HG03342 (cell line): Measurements from ENCODE around the gene FSTL5.
"Not testable (repeated sequence)": the region's sequence is repeated elsewhere in the genome, so short reads cannot be mapped to it uniquely, and the experiment has no call there.

Experiments
- ATAC-seq: cut with Tn5 transposase; IDR thresholded peaks from one replicate; pipeline ENCODE4 v1.9.1; 2021; ENCODE audit warnings: mild to moderate bottlenecking, moderate library complexity; ENCODE audit not compliant: unreplicated experiment

Gene FSTL5

DNA sequence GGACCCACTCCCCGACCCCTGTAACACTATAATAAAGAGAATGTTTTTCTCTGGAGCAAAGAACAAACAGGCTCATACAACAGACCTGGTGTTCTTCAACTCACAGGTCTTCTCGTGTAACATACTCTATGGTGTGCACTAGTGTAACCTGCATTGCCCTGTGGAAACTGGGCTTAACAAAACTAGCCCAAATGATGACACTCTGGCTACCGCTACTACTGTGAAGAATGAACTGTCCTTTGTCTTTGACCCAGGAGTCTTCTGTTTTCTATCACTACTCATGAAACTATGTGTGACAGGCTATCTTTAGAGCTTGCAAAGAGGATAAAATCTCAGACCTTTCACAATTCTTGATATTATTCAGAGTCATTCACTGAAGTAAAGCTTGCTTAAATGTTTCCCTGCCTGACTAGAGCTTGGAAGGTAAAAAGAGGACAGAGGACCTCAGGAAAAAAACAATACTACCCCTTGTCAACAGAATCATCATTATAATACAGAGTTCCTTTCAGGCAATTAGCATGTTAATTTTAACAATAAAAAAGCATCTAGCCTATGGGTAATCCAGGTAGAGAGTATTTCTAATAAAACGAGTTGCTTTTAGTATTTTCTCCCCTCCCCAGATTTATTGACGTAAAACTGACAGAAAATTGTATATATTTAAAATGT is 59.2 kb downstream of the FSTL5 start:
- ATAC-seq = no peak

DNA sequence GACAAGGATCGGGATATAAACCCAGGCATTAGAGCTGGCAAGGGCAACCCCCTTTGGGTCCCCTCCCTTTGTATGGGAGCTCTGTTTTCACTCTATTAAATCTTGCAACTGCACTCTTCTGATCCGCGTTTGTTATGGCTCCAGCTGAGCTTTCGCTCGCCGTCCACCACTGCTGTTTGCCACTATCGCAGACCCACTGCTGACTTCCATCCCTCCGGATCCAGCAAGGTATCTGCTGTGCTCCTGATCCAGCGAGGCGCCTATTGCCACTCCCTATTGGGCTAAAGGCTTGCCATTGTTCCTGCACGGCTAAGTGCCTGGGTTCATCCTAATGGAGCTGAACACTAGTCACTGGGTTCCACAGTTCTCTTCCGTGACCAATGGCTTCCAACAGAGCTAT is 59.9 kb downstream of the FSTL5 start:
- not testable (repeated sequence) for ATAC-seq

DNA sequence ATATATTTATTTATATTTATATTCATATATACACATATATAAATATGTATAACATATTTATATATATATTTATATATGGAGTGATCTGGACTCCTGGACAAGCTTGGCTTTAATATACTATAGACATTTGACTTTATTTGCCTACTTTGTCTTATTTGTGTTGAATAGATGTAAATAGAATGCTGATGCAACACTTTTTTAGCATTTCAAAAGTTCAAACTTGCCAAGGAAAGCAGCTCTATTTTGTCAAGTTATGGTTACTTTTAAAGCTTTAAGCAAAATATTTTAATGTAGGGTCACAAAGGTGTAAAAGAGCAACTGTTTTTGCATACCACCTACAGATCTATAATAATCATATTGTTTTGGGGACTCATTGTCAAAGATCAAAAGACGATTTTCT is 61.1 kb downstream of the FSTL5 start:
- no peak for ATAC-seq

DNA sequence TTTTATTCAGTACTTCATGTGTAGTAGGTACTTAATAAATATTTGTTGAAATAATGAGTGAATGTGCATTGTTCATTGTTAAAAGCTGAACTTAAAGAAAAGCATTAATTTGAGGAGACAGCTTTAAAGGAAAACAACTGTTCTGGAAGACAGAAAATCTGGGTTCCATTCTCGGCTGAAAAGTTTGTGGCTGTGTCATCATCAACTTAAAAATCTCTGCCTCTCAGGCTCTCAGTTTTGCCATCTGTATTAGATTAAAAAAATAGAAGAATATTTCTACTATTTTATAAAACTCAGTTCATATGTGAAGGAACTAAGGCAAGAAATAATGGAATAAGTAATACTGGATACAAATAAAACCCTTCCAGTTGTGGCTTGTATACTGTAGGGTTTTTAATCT is 62.5 kb downstream of the FSTL5 start:
- ATAC-seq = no peak

DNA sequence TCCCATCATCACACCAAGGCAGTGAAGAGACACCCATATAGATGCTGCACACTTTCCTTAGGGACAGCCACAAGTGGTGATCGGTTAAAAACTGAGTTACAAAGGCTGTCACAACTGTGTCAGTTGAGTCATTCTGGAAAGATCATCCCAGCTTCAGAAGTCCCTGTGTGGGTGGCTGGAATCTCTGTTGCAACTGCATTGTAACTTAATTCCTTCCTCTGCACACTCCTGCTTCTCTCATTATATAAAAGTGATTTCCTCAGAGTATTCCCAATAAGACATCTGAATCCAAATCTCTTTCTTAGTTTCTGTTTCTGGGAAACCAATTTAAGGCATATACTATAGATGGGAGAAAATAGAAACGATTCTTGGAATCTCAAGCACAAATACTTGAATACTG is 88.1 kb downstream of the FSTL5 start:
- no peak for ATAC-seq

DNA sequence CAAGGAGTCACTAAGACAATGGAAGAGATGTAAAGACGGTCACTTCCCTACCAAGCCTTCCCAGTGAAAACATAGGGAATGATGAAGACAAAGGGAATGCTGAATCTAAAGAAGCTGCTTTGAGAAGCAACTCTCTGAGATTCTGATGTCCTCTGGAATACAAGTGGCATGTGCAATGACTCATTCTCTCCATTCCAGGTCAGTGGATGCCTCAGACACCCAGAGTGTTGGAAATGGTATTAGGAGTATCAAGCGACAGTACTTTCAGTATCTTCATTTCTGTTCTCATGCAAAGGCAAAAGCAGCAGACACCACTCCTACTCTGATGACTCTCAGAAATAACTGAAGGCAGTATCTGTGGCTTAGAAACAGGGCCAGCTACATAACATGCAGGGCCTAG is 102.6 kb downstream of the FSTL5 start:
- ATAC-seq = no peak

DNA sequence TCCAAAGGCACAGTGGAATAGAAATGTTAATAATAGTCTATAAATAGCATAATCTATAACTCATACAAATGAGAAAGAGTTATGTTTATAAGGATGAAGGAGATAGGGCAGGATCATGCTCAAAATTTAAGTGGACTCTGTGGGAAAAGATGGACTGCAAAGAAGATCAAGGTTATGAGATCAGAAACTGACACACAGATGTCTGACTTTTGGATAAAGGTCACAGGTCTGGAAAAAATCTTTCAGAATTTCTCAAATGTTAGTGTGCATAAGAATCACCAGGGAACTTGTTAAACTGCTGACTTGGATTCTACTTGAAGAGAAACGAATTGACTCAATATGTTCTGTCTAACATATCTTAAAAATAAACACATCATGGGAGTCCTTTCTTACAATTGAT is 104.1 kb downstream of the FSTL5 start:
- ATAC-seq = no peak

DNA sequence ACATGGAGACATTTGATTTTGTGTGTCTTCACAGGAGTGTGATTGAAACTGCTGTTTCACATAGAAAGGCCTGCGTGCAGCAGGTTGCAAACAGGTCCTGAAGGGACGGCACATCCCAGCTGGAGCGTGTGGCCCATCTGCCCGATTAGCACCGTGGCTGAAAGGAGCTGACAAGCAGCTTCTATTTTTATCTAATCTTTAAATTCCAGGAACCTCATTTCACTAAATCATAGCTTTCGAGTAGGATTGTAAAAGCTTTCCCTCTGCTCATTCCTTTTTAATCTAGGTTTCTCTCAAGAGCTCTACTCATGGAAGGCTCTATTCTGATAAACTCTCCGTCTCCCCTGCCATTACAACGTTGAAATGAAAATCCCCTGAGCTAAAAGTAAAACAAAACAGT is 106.8 kb downstream of the FSTL5 start:
- ATAC-seq = no peak

DNA sequence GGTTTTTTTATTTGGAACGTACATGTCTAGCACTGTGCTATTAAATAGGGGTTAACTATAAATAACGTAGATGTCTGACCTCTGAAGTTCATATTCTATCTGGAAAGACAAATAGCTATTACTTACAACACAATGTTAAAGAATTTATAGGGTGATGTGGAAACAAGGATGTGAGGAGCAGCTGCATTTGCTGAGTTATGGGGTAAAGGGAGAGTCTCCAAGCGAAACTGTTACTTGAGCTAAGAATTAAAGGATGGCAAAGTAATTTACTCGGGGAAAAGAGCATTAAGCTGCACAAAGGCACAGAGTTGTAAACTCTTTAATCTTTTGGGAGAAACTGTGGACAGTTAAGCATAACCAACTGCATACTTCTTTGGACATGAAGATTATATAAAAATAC is 117.7 kb downstream of the FSTL5 start:
- ATAC-seq = no peak

DNA sequence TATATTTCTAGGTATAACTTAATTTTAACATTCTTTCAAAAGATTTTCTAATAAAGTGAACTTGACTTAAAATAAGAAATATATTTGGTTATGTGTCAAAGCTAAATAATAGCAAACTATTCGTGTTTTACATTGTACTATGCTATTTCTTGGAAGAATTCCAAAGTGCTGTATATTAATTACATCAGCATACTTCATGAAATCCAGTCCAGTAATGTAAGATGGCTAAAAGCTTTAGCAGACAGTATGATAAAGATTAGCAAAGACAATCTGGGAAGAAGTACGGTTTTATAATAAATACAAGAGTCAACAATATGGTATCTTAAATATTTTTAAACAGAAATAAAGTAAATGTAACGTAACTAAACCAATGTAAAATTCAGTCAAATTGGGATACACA is 125.7 kb downstream of the FSTL5 start:
- no peak for ATAC-seq

DNA sequence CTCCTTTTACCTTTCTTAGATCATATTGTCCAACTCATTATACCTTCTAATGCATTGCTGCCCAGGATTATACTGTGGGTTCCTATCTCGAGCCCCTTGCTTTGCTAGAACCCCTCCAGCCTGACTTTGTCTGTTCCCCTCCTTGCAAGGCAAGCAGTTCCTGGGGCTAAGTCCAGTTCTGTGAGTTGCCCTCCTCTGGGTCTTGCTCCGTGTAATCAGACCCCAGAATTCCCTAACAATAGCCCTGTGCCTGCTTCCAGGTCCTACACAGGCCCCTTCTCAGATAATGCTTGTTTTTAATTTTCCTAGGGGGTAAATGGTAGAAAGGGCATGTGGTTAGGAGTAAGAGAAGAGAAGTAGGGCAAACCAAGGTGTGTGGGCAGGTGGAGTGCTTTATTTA is 145.9 kb downstream of the FSTL5 start:
- no peak for ATAC-seq

DNA sequence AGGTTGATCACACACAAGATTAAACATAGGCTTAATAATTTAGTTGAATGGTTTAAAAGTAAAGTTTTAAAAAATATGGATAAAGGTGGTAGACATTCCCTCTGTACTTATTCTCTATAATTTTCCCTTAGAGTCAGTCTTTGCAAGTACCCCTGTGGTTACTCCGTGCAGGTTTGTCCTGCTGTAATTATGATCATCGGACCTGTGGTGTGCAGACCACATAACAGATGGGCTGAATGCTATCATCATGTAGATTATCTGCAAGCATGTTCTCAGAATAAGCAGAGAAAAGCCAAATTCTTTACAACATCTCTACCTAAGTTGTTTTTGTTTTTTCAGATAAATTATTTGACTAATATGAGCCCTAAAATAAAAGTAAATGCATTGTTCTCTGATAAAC is 146.8 kb downstream of the FSTL5 start:
- no peak for ATAC-seq

DNA sequence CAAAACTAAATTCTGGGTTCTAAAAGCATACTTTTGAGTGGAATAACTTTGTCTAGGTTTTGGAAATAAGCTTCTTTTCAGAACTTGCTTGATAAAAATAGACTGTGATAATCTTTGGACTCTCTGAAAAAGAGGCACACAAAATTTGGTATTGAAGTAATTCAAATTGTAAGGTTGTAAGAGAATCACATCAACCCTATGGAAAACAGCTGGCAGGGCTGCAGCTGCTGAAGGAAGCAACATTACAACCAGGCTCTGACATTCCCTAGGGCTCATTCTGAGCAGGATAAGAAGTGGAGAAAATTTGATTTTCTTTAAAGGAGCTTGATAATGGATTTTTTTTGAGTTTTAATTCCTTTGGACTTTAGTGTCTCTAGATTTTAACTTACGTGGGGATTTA is 147.6 kb downstream of the FSTL5 start:
- no peak for ATAC-seq

DNA sequence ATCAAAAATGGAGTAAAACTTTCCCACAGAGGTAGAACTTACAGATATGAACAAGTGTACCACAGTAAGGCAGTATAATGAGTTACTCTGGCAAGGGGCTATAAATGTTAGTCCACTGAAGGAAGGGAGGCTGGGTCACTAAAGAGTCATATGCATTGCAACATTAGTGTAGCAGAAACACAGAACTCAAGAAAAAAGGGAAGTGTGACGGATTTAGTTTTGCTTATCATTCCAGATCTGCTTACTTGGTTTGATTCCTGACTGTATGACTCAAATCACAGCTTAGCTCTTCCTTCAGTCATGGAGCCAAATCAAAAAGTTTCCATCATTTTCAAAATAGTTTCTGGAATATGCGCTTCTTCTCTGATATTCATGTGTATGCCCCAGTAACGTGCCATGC is 148.7 kb downstream of the FSTL5 start:
- peak; percentile 42 for ATAC-seq

DNA sequence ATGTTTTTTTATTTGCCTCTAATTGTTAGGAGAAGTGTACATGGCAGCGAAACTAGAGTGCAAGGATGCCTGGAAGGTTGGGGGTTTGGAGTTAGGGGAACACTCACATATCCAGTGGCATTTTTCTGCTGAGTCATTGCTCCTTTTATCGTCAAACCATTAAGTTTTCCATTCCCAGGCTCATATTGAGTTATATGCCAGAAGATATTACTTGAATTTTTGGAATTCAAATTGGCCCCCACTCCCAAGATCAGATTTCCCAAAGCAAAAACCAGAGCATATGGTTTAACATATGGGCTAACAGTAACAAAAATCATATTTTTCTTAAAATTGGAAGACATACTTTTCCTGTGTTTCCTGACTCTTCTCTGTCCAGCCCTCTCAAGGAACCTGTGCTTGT is 152.7 kb downstream of the FSTL5 start:
- no peak for ATAC-seq

DNA sequence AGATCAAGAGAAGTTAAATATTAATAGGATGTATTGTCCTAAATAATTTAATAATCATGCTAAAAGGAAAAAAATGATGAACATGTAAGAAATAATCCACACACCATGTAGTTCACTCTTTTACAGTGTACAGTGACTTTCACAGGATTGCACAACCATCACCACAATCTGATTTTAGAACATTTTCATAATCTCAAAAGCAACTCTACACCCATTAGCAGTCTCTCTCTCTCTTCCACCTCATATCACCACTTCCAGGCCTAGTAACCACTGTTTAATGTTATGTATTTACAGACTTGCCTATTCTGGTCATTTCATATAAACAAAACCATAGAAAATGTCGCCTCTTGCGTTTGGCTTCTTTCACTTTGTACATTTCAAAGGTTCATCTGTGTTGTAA is 153.4 kb downstream of the FSTL5 start:
- ATAC-seq = no peak

DNA sequence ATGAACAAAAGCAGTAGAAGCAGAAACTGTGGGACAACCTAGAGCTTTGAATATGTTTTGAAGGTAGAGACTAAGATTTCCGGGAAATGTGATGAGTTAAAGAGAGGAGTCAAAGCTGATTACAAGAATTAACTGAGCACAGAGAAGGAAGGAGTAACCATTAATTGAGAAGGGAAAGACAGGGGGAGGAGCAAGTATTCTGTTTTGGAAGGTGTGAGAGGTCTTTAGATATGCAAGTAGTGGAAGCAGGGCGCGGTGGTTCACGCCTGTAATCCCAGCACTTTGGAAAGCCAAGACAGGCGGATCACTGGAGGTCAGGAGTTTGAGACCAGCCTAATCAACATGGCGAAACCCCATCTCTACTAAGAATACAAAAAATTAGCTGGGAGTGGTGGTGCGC is 171.5 kb downstream of the FSTL5 start:
- no peak for ATAC-seq

DNA sequence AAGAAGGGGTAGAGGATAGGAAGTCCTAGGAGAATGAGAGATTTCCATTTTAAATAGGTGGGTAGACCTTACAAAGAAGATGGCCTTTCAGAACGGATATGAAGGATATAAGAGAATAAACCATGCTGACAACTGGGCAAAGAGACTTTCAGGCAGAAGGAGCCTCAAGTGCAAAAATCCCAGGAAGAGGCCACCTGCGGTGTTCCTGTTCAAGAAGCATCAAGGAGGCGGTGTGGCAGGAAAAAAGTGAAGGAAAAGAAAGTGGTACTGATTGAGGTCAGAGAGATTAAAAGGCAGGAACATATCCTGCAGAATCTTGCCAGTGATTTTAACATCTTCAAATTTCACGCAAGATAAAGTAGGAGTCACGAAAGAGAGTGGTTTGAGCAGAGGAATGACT is 172.0 kb downstream of the FSTL5 start:
- no peak for ATAC-seq

DNA sequence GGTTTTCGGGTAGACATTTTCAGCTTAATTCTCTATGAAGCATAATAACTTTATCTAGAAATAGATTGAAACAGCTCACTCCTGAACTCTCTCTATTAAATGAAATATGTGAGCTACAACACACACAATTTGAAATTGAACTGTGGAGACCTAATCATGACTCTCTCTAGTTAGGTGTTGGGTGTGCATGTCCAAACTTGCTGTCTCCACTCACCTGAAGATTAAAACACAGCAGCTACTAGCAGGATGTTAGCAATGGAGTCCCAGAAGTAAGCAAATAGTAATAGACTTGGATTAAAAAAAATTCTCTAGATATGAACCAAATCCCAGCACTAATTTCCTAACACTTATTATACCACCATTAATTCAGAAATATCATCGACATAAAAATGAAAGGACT is 173.1 kb downstream of the FSTL5 start:
- no peak for ATAC-seq

DNA sequence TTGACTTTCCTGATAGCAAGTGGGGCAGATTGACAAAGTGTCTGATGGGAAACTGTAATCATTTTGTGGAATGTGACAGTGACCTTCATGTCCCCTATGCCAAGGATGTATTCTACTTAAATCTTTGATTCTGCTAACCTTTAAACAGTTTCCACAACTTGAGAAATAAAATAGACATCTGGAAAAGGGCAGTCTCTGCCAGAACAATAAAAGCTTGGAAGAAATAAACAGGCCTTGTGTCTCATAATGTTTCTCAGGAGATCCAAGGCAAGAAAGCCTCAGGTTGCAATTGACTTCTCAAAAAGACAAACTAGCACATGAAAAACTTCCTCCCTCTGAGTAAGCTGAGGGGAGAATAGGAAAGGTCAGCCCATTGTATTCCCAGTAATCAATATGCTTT is 174.9 kb downstream of the FSTL5 start:
- no peak for ATAC-seq

DNA sequence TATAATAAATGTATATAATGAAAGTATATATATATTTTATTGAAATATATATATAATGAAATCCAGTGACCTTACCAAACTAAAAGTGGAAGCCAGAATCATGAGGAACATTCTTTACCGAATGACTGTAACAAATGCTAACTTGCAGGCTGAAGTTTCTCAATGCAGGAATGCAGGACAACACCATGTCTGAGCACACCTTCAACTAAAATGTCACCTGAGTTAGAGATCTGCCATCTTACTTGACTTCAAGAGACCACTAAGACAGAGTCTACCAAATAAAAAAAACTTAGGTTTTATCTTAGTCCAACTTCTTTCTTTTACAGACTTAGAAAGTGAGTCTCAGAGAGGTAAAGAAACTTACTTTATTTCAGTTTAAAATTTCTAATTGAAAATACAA is 176.2 kb downstream of the FSTL5 start:
- ATAC-seq = no peak

DNA sequence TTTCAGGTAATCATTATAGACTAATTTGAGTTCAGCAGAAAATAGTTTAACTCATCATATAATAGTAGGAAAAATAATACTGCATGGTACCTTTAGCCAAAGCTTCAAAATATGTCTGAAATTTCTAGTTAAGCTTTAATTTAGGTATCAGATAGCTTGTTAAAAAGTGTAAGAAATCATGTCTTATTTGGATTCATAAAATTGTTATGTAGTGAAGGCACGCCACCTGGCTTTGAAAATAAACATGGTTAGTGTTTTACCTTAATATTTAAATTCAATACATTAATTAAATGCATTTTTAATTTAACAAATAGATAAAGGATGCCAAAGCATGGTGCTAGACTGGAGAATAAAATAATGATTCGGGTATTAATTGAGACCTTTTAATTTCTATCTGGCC is 211.4 kb downstream of the FSTL5 start:
- ATAC-seq = no peak

DNA sequence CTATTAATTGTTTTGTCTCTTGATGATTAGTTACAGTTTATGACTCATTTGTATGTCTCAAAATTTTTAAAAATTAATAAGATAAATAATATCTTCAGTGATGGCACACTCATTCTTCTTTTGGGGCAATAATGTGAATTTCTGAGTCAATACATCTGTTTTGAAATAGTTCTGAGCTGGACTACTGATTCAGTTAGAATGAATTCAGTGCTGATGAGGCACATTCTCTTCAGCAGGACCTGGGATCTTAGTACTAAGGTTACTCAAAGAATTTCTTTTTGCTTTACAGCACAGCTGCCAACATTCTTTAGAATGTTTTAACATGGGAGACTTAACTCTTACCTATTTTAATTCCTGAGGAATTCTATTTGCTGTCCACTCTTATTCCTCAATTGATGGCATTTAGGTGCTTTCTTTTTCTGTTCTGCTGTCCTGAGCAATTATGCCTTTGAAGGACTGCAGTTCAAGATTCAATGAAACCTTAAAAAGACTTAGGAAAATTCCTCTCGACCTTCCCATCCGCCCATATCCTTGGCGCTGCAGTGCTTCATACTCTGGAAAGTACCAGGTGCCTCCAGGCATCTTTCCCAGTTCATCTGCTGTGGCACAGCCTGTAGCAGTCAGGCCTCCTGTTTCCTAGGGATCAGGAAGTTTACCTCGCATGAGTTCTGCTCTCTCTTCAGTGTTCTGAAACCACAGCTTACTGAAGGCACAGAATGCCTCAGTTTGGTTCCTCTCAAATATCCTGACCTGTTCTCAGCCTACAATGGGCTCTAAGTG is 213.7 kb downstream of the FSTL5 start:
- no peak for ATAC-seq
